GM13977 (cell line): ENCODE data around the gene AKT3.
A peak's percentile ranks its signal among the peaks of the same experiment; 100 is the strongest.
"Not testable (repeated sequence)": the region's sequence is repeated elsewhere in the genome, so short reads cannot be mapped to it uniquely, and the experiment has no call there.

Experiments used
- DNase-seq: peaks from one replicate; pipeline ENCODE4 v3.0.0; 2012; ENCODE audit warnings: low spot score
- CTCF ChIP-seq: IDR thresholded peaks from 2 replicates; pipeline ENCODE4 v1.5.1; 2012; ENCODE audit warnings: mild to moderate bottlenecking, control low read depth; ENCODE audit not compliant: insufficient read depth; ENCODE audit errors: extremely low read depth, missing control alignments
- in situ Hi-C: fragments of 300-500 bp; cut with MboI; formaldehyde crosslinking; loops from one replicate; pipeline ENCODE4 v1.12.0; 2022; ENCODE audit warnings: low sequenced_read_pairs, low pct_unique_long_range_greater_than_20kb, mixed read lengths, inconsistent platforms; ENCODE audit not compliant: unreplicated experiment

The AKT3 gene

GRCh38 chr1:243883551-243883950 is 33.5 kb upstream of the AKT3 start:
- in situ Hi-C loops: no loop called here
- no peak for TF ChIP-seq CTCF
- DNase-seq: no peak

GRCh38 chr1:243882276-243882675 is 32.2 kb upstream of the AKT3 start:
- TF ChIP-seq CTCF: no peak
- DNase-seq: no peak
- in situ Hi-C loops: no loop called here

- in situ Hi-C loops, DNase-seq: not testable (repeated sequence)
These were observed 27.0 kb upstream of the AKT3 start for GRCh38 chr1:243877058-243877457.

- in situ Hi-C loops: no loop called here
- no peak for DNase-seq
- TF ChIP-seq CTCF: no peak
These were observed 5.7 kb upstream of the AKT3 start for GRCh38 chr1:243855616-243856318.

GRCh38 chr1:243851765-243852164 is 1.7 kb upstream of the AKT3 start:
- DNase-seq: no peak
- no peak for TF ChIP-seq CTCF
- in situ Hi-C loops: no loop called here

- TF ChIP-seq CTCF: no peak
- in situ Hi-C loops: no loop called here
- DNase-seq: peak; percentile 12
These were observed 1.3 kb upstream of the AKT3 start for GRCh38 chr1:243851257-243851756.

GRCh38 chr1:243850452-243851256 is 611 bp upstream of the AKT3 start:
- in situ Hi-C loops: no loop called here
- TF ChIP-seq CTCF: no peak
- peak; percentile 76 for DNase-seq
